ENCODE measurements around the gene AOX1.
"Not testable (repeated sequence)": the region's sequence is repeated elsewhere in the genome, so short reads cannot be mapped to it uniquely, and the experiment has no call there.

Gene AOX1

DNA sequence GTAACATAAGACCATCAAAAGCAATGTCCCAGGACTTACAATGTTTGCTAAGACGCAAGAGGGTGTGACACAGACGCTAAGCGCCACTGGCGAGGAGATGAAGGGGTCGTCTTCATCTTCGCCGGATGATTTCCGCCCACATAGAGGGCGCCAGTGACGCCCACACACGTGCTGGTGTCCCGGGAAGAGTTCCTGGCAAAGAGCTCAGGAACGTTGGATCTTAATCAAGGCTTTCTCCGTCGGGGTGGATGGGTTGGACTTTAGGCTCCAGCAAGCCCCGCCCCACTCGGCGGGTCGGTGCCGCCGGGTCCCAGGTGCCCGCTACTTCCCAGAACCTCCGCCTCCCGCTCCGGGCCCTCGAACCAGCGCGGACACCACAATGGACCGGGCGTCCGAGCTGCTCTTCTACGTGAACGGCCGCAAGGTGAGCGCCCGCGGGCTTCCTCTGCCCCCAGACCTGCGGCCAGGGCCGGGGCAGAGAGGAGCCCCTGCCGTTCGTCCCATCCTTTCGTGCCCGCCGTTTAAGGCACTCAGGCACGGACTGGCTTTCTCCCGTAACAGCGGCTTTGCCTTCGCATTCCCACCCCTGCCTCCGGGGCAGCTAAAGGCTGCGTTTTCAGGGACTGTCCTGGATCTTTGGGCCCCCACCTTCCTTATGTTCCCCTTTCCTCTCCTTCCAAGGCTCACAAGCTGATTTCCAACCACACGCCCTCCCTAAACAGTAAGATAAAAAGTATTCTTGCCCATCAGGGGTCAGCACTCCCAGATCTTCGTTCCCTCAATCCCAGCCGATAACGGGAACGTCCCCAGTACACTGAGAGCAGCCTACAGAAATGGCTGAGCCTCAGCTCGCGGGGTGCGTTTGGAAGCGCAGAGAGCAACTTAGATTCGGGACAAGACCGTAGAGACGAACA is at the start of gene AOX1:
AOX1 (plus strand) TSS at position 285 of the 914 bp plus-strand sequence; CDS start at position 380, 95 bp downstream.
- DNase-seq = peak; percentile 81

DNA sequence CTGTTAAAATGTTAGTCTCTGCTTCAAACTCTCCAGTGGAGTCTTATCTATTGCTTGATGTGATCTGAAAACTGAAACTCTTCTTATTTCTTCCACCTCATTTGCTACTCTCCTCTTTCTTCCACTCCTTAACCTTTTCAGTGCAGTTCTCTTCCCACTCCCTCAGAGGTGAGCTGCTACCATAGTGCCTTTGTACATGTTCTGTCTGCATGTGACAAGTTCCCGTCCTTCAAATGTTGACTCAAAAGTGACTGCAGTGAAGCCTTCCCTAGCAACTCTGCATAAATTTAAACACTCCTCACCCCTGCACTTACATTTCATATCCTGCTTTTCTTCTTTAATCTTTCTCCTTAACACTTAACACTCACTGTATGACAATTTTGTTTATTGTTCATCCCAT is 47.7 kb upstream of the AOX1 start:
- DNase-seq = no peak

DNA sequence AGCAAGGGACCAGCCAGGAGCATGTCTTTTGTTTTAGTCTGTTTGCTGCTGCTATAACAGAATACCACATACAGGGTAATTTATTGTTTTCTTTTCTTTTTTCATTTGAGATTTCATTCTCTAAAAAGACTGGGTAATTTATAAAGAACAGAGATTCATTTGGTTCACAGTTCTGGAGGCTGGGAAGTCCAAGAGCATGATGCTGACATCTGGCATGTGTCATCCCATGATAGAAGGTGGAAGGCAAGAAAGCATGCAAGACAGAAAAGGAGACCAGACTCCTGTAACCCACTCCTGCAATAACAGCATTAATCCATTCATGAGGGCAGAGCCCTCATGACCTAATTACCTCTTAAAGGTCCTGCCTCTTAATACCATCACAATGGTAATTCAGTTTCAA is 45.0 kb upstream of the AOX1 start:
- no peak for DNase-seq

DNA sequence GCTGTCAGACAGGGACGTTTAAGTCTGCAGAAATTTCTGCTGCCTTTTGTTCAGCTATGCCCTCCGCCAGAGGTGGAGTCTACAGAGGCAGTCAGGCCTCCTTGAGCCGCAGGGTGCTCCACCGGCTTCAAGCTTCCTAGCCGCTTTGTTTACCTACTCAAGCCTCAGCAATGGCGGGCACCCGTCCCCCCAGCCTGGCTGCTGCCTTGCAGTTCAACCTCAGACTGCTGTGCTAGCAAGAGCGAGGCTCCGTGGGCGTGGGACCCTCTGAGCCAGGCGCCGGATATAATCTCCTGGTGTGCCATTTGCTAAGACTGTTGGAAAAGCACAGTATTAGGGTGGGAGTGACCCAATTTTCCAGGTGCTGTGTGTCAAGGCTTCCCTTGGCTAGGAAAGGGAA is 19.2 kb upstream of the AOX1 start:
- not testable (repeated sequence) for DNase-seq

DNA sequence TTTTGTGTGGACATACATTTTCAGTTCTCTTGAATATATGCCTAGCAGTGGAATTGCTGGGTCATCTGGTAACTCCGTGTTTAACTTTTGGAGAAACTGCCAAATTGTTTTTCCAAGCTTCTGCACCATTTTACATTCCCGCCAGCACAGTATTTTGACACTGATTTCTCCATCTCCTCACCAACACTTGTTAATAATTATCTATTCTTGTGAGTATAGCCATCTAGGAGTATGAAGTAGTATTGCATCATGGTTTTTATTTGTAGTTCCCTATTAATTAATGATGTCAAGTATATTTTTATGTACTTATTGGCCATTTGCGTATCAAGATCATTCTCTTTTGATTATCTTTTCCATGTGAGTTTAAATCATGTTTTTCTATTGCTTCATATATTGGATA is 17.9 kb upstream of the AOX1 start:
- DNase-seq = no peak

DNA sequence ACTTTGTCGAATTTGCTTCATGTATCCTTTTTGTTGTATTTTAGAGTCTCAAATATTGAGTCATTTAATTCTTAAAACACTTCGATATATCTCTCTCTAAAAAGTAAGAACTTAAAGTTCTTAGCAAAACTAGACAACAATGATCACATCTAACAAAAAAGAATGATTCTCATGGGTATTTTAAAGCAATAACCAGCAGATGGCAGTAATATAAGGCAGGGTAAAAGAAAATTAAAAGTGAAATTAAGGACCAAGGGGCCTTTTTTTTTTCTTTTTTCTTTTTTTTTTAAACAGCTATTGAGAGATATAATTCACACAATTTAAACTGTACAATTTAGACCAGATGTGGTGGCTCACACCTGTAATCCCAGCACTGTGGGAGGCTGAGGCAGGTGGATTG is 9.9 kb upstream of the AOX1 start:
- peak; percentile 13 for DNase-seq

DNA sequence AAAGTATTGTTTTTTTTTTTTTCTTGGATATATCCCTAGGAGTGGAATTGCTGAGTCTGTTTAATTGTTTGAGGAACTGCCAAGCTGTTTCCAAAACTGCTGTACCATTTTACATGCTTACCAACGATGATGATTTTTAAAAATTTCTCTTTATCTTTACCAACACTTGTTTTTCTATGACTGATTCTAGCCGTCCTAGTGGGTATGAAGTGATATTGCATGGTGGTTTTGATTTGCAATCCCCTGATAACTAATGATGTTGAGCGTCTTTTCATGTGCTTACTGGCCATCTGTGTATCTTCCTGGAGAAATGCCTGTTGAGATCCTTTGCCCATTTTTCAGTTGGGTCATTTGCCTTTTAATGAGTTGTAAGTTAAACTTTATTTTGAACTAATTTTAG is 8.8 kb upstream of the AOX1 start:
- no peak for DNase-seq

DNA sequence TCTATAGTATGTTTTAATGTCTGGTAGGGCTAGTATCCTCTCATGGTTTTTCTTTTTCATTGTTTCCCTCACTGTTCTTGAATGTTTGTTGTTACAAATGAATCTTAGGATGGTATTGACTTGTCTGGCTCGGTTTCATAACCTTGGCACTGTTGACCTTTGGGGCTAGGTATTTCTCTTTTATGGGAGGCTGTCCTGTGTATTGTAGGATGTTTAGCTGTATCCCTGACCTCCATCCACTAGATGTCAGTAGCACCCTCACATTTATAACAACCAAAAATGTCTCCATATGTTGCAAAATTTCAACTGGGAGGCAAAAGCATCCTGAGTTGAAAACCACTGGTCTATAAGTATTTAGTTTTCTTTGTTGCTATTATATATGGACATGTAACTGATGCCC is 7.0 kb upstream of the AOX1 start:
- DNase-seq = peak; percentile 44

DNA sequence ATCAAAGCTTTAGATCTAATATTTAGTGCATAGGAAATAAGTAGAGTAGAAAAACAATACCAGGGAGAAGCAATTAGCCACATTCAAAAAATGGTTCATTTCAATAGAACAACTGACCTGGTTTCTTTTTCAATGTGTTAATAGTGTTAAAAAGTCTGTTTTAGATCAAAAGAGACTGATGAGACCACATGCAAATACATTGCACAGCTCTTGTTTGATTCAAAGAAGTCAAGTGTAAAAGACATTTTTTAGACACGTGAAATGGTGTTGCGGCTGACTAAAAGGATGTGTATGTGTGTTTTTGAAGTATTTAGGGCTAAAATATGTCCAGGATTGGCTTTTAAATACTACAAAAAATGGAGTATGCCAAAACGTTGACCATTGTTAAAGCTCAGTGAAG is 1.2 kb upstream of the AOX1 start:
- no peak for DNase-seq

DNA sequence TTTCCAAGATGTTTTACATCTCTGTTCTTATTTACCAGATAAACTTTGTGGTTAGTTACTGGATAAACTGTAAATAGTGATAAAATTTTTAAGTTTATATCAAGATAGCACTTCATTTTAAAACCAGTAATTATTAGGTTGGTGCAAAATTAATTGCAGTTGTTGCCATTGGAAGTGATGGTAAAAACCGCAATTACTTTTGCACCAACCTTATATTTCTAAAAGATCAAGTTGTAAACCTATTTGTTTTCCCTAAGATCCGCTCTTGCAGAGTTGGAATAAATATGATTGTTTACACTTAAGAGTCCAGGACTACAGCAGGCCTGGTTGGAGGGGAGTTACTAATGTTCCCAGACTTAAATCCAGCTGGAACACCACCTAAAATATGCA is 479 bp upstream of the AOX1 start:
- DNase-seq = no peak

DNA sequence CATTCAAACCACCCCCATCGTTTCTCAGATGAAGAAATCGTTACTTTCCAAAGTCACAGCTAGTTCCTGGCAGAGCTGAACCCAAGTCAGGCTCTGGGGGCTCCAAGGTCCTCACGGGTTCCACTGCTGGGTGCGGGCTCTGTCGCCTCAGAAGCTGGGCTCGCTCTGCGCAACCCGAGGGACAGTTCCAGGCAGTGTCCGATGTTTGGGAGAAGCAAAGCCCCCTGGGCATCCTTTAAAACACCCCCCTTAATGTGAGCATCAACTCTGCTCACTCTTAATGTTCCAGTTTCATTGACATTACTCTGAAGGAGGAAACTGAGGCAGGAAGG is 796 bp downstream of the AOX1 start:
- DNase-seq = no peak

DNA sequence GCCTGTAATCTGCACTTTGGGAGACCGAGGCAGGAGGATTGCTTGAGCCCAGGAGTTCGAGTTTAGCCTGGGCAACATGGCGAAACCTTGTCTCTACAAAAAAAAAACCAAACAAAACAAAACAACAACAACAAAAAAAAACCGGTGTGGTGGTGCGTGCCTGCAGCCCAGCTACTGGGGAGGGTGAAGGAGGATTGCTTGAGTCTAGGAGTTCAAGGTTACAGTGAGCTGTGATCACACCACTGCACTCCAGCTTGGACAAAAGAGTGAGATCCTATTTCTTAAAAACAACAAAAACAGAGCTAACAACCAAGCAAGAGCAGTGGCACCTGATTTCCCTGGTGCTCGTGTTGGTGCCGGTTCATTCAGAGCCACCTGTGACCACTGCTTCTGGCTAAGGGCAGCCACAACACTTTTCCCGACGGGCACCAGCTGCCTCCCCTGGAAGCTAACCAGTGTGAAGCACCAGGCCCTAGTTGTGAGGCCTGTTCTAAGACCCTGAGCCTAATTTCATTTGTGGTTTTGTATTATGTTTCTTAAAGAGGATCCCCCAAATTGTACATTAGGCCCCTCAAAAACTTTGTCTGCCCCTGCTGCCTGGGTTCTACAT is 1.3 kb downstream of the AOX1 start:
- DNase-seq = no peak

DNA sequence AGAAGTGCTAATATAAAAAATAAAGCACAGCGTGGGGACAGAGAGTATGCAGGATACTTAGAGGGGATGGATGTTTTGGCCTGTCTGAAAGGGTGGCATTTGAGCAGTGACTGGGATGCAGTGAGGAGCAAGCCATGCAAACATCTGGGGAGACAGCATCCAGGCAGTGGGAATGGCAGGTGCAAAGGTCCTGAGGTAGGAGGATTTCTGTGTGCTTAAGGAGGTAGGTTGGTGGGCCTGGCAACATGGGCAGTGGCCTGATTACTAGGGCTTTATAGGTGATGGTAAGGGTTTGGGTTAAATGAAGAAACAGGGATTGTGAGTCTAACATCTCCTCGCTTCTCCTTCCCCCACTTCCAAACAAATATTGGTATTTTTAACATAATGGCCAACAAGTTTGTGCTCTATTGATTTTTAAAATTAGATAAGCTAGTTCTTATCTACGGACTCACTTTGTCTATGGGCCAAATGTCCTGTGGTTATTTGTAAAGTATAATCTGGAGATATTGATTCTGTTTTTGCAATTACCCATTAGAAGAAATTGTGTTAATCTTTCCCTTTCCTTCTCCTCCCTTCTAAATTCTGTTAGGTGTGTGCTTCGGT is 2.4 kb downstream of the AOX1 start:
- no peak for DNase-seq

DNA sequence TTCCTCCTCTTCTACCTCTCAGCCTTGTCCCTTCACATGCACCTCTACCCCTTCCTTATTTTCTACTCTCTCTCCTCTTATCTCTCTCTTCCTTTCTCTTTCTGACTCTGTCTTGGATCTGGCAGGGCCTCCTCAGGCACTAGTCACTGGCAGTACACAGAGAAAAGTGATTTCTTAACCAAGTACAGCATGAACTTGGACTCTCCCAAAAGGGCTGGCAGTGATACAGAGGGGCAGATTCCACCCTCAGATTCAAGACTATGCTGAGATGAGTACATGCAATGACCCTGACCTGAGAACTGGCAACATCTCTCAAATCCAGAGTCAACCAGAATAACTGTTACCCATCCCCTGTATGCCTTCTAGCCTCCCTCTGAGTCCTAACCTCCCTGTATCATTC is 4.3 kb downstream of the AOX1 start:
- peak; percentile 25 for DNase-seq

DNA sequence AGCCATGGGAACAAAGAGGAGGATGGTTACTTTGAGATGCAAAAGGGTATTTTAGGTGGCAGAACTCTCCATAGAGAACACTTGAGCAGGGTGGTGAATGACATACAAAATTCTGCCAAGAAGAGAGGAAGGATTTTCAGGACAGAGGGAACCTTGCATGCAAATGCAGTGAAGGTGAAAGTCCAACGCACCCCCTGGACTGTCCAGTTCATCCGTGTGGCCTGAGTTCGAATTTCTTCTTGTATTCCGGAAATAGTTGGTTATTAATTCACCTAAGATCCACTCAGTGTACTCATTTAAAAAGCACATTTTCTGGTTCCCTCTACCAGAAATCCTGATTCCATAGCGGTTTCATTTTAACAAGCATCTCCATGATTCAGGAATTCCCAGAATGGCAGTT is 5.5 kb downstream of the AOX1 start:
- no peak for DNase-seq

DNA sequence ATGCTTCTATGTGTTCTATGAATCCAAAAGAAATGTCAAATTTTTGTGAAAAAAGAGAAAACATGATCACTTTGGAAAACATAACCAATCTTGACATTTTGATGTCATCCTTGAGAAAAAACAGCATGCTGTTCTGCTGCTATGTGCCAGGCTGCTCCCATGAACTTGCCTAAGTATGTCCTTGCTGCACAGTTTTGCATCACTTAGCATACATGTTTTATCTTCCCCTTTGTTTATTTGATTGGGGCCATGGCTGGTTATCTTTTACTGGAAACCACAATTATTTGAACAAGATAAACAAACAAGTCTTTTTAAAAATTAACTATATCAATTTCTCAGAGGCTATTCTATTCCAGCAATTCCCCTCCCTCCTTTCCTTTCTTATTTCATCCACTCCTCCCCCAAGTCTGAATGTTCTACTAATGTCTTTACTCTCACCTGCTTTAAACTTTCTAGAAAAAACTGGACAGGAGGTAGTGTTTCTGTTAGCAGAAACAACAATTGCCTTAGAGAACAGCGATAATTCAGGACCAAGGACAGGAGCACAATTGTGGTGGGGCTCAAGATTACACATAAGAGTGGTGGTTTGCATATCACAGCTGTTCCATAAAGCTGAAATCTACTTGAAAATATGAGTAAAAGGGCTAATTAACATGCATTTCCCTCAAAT is 6.7 kb downstream of the AOX1 start:
- no peak for DNase-seq

DNA sequence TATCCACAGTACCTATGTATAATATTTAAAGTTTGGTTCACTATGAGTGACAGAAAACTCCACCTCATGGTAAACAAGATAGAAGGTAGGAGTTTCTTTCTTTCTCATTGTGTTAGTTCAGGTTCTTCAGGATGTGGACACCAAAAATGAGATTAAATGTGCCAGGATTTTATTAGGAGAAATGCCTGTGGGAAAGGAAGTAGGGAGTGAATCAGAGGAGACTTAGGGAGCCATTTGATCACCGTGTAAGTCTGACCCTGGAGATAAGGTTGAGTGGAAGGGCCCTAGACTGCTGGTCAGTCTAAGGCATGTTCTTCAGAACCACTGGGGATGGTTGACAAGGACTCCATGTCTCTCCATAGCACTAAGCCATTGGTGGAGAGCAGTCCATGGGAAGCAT is 8.1 kb downstream of the AOX1 start:
- DNase-seq = peak; percentile 27

DNA sequence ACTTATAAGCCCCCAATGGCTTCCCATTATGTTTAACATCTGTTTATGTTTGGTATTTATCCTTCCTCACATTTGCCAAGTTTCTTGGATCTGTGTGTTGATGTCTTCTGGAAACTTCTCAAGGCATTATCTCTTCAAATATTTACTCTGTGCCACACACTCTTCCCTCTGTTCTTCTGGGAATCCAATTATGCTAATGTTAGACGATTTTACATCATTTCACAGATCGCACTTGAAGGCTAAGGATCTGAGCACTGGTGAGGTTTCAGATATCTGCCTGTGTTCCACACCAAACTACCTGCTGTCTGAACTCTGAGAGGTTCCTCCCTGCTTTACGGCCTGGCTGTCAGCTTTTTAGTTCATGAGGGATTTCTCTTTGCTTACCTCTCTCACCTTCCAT is 10.1 kb downstream of the AOX1 start:
- DNase-seq = no peak

DNA sequence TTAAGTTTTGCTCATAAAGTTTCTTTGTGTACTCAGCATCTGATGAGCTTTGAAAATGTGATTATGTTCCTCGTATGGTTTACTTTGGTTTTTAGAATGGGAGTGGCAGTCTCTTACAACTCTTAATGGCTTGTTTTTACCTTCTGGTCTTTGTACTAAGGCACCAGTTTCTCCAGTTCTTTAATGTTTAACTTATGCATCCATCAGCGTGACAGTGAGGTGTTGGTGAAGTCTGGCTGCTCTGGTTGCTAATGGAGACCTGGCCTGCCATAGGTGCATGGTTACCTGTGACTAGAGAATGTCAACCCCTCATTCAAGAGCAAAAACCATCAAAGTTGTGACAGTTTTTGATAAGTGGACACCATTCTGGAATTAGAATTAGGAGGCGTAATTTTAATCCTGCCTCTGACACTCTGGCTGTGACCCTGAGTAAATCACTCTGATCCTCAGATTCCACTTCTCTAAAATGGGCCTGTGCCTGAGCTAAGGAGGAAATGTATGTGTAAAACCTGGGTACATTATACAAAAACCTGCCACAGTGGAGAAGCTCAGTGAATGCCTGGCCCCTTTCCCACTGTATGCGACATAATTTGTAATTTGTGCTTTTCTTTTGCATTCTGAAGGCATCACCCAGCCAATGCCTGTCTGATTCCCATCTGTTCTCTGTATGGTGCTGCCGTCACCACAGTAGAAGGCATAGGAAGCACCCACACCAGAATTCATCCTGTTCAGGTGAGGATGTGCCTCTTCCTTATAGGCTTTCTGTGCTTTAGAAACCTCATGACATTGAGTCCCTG is 11.2 kb downstream of the AOX1 start:
- no peak for DNase-seq

DNA sequence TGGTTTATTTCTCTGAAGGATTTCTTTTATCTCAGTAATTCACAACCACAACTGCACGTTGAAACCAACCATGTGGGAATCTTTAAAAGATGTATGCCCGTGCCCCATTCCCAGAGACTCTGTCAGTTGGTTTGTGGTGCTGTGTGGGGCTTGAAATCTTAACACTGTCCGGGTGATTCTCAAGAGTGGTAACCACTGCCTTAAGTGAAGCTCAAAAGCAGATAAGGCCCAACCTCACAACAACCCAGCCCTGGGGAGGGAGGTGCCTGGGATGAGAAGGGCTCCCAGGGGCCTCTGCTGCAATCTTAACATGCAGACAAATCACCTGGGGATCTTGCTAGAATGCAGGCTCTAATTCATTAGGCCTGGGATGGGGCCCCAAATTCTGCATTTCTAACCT is 13.4 kb downstream of the AOX1 start:
- DNase-seq = no peak

DNA sequence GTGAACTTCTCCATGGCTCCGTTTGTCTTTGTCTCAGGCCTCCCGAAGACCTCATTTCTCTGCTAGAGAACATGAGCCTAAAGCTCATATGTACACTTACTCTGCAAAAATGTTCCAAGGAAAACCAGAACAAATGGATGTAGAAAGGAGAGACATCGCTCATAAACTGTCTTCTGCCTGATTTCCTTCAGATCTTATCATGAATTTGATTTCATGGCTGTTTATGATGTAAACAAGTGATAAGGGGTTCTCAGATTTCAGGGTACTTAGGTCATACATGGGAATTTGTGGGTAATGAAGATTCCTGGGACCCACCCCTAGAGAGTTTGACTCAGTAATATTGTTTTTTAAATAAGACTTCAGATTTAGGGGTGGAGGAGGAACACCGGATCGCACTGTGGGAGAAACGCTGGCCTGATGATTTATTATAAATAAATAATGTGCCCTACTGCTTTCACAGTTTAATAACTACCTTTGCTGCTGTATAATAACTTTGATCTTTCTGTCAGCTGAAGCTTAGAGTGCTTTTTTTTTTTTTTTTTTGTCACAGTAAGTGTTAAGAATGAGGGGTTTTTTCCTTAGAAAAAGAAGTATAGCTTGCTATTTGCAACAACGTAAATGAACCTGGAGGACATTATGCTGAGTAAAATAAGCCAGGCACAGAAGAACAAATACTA is 14.9 kb downstream of the AOX1 start:
- DNase-seq = peak; percentile 79

DNA sequence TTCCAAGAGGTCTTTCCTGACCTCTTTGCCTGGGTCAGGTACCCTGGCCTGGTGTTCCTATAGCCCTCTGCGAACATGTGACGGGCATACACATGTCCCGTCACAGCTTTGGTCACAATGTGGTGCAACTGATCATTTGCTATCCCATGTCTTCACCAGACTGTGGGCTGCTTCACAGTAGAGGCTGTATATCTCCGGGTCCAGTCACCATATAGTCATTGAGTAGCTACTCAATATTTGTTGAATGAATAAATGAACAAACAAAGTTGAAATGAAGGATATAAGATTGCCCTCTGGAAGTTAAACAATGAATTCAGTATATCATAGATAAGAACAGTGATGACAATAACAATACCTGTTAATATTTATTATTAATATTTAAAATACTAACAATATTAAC is 16.8 kb downstream of the AOX1 start:
- DNase-seq = no peak
